Measurements from ENCODE around the gene ITGB1BP1. TPM values are rescaled to one million over a fixed set of nuclear protein-coding genes. Genes with fewer than 3 reads are reported as not detected.

Gene ITGB1BP1
- total RNA-seq, 2 experiments from 2014 or later: 24.4 to 25.0 TPM

DNA sequence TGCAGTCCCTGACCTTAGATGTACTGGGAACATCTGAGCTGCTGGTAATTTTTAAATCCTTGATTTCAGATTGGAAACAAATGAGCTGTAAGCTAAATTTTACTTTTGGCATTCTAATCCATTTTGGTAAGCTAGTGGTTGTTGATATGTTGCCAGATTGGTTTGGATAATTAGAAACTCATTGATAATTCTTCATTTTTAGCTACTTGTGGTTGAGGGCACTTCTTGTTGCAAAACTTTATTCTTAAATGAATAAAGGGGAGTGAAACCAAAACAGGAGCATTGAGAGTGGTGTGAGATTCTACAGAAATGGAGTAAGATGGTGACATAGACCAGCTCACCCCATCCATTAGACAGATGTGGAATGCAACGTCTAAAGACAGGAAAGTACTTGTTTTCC, 64.5 kb downstream of the ITGB1BP1 start:
- Mint-ChIP-seq H3K36me3 (ENCODE audit: low read depth) (no peaks in the 10 kb centered on the region), H3K4me1 (ENCODE audit: low read depth) (no peaks in the 10 kb centered on the region), H3K27me3 (peaks cover 41% of the 10 kb centered on the region), H3K4me3 (no peak overlapping the region), H3K9me3 (no peaks in the 10 kb centered on the region), H3K27ac (no peak overlapping the region)
- DNase-seq (no peak), ATAC-seq (ENCODE audit: poor library complexity) (no peak)
- Histone ChIP-seq H3K36me3 (ENCODE audit: insufficient read depth, low read length) (no peaks in the 10 kb centered on the region), H3K9me3 (ENCODE audit: control insufficient read depth in 1 of 2, insufficient read depth in 1 of 2, low read length in 2 of 2) (no peaks in the 10 kb centered on the region), H3K4me1 (ENCODE audit: insufficient read depth, low read length) (no peaks in the 10 kb centered on the region), H3K4me3 (ENCODE audit: low read length) (no peak overlapping the region), H3K27ac (ENCODE audit: low read depth in 1 of 2, low read length in 2 of 2) (no peak overlapping the region), H3K27me3 (ENCODE audit: control insufficient read depth in 1 of 2, insufficient read depth in 2 of 2, low read length in 2 of 2) (peaks cover 0 to 4% of the 10 kb centered on the region in 2 experiments)
- ChIA-PET POLR2A (no interaction called here), CTCF (no interaction called here)
- intact Hi-C loops (cut with DNase I, micrococcal nuclease): no loop called here
- TF ChIP-seq, protein P1, sequence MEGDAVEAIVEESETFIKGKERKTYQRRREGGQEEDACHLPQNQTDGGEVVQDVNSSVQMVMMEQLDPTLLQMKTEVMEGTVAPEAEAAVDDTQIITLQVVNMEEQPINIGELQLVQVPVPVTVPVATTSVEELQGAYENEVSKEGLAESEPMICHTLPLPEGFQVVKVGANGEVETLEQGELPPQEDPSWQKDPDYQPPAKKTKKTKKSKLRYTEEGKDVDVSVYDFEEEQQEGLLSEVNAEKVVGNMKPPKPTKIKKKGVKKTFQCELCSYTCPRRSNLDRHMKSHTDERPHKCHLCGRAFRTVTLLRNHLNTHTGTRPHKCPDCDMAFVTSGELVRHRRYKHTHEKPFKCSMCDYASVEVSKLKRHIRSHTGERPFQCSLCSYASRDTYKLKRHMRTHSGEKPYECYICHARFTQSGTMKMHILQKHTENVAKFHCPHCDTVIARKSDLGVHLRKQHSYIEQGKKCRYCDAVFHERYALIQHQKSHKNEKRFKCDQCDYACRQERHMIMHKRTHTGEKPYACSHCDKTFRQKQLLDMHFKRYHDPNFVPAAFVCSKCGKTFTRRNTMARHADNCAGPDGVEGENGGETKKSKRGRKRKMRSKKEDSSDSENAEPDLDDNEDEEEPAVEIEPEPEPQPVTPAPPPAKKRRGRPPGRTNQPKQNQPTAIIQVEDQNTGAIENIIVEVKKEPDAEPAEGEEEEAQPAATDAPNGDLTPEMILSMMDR (IDR thresholded peaks at IDR 0.05): no peak

DNA sequence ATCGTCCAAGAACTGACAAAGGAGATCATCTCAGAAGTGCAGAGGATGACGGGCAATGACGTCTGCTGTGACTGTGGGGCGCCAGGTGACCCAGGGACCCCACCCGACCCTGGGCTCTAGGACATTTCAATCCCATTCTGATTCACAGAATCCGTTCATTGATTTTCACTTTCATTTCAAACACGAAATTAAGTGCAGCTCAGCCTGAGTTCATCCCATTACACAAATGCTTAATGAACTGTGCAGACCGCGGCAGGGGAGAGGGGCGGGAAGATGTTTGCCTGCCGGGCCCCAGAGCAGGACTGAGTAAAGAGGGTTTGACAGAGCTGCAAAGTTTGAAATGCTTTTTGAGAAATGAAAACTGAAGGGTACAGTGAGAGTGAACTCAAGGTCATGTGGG, 67.1 kb downstream of the ITGB1BP1 start:
- POLR2A ChIA-PET: no interaction called here
- H3K4me3 Mint-ChIP-seq: no peak overlapping the region
- CTCF ChIA-PET: no interaction called here
- no peaks in the 10 kb centered on the region for H3K9me3 Mint-ChIP-seq
- no peak for DNase-seq
- no peak for ATAC-seq (ENCODE audit: poor library complexity)
- Histone ChIP-seq H3K36me3 (ENCODE audit: insufficient read depth, low read length) (no peaks in the 10 kb centered on the region), H3K4me3 (ENCODE audit: low read length) (no peak overlapping the region), H3K4me1 (ENCODE audit: insufficient read depth, low read length) (no peaks in the 10 kb centered on the region), H3K27me3 (ENCODE audit: control insufficient read depth in 1 of 2, insufficient read depth in 2 of 2, low read length in 2 of 2) (peaks cover 0 to 4% of the 10 kb centered on the region in 2 experiments), H3K27ac (ENCODE audit: low read depth in 1 of 2, low read length in 2 of 2) (no peak overlapping the region), H3K9me3 (ENCODE audit: control insufficient read depth in 1 of 2, insufficient read depth in 1 of 2, low read length in 2 of 2) (no peaks in the 10 kb centered on the region)
- TF ChIP-seq, protein P1 (IDR thresholded peaks at IDR 0.05): no peak
- H3K27me3 Mint-ChIP-seq: peaks cover 41% of the 10 kb centered on the region
- no peaks in the 10 kb centered on the region for H3K36me3 Mint-ChIP-seq (ENCODE audit: low read depth)
- H3K27ac Mint-ChIP-seq: no peak overlapping the region
- intact Hi-C loops (cut with DNase I, micrococcal nuclease): no loop called here
- H3K4me1 Mint-ChIP-seq (ENCODE audit: low read depth): no peaks in the 10 kb centered on the region

DNA sequence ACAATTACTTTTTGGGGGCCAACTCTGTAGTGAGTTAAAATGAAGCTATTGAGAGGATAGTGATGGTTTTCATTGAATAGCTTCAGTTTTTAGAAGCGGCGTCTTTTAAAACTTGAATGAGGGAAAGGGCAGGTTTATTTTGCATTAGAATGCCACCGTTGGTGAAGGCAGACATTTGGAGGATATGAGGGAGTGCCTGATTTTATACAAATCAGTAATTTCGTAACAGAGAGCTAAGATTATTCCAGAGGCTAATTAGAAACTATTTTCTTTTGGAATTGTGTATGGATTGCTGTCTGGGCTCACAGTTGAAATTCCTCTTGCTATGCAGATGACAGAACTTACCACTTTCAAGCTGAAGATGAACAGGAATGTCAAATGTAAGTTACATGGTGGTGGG, 67.6 kb downstream of the ITGB1BP1 start:
- Mint-ChIP-seq H3K4me1 (ENCODE audit: low read depth) (no peaks in the 10 kb centered on the region), H3K27ac (no peak overlapping the region), H3K36me3 (ENCODE audit: low read depth) (no peaks in the 10 kb centered on the region), H3K9me3 (no peaks in the 10 kb centered on the region), H3K4me3 (no peak overlapping the region), H3K27me3 (peaks cover 41% of the 10 kb centered on the region)
- H3K27me3 ChIP-seq (ENCODE audit: control insufficient read depth in 1 of 2, insufficient read depth in 2 of 2, low read length in 2 of 2): peaks cover 0 to 4% of the 10 kb centered on the region in 2 experiments
- POLR2A ChIA-PET: no interaction called here
- TF ChIP-seq, protein P1 (IDR thresholded peaks at IDR 0.05): no peak
- H3K27ac ChIP-seq (ENCODE audit: low read depth in 1 of 2, low read length in 2 of 2): no peak overlapping the region
- CTCF ChIA-PET: no interaction called here
- no peak overlapping the region for H3K4me3 ChIP-seq (ENCODE audit: low read length)
- ATAC-seq (ENCODE audit: poor library complexity) (no peak), DNase-seq (no peak)
- no peaks in the 10 kb centered on the region for H3K36me3 ChIP-seq (ENCODE audit: insufficient read depth, low read length)
- intact Hi-C loops (cut with DNase I, micrococcal nuclease): no loop called here
- H3K4me1 ChIP-seq (ENCODE audit: insufficient read depth, low read length): no peaks in the 10 kb centered on the region
- H3K9me3 ChIP-seq (ENCODE audit: control insufficient read depth in 1 of 2, insufficient read depth in 1 of 2, low read length in 2 of 2): no peaks in the 10 kb centered on the region
